Gastroesophageal sphincter (tissue), 3 donors: ENCODE results near the gene STMP1.

Source experiments
- CTCF ChIP-seq, 4 experiments: fragments of 200-600 bp in 2 of 4; fragments of 450-650 bp in 2 of 4; sonication (generic) in 1 of 4; IDR thresholded peaks; one replicate each; pipeline ENCODE4 v1.5.1; 2017 to 2019; ENCODE audit warnings: antibody characterized with exemption in 4 of 4, mild to moderate bottlenecking in 2 of 4, moderate library complexity in 2 of 4
- EP300 ChIP-seq: sonication (generic); formaldehyde crosslinking; IDR thresholded peaks from one replicate; pipeline ENCODE4 v1.6.1; 2017; ENCODE audit warnings: antibody characterized with exemption, mild to moderate bottlenecking
- POLR2A ChIP-seq, 2 donors: fragments of 450-650 bp; IDR thresholded peaks; one replicate each; pipeline ENCODE4 v1.6.1; 2017; ENCODE audit warnings: antibody characterized with exemption in 2 of 2, mild to moderate bottlenecking in 2 of 2, moderate library complexity in 1 of 2
- POLR2AphosphoS5 ChIP-seq: sonication (generic); formaldehyde crosslinking; IDR thresholded peaks from one replicate; pipeline ENCODE4 v1.6.1; 2017; ENCODE audit warnings: antibody characterized with exemption

GRCh38 chr7:135690566-135690965, 28.3 kb downstream of the STMP1 start:
- TF ChIP-seq POLR2A (IDR thresholded peaks at IDR 0.05) = no peak
- TF ChIP-seq POLR2AphosphoS5 = no peak
- no peak for TF ChIP-seq CTCF (IDR thresholded peaks at IDR 0.05)
- TF ChIP-seq EP300 = no peak
